HG02870 (cell line): Measurements from ENCODE around the gene ADAM10.
"Not testable (repeated sequence)": the region's sequence is repeated elsewhere in the genome, so short reads cannot be mapped to it uniquely, and the experiment has no call there.

Experiments
- ATAC-seq: cut with Tn5 transposase; IDR thresholded peaks from one replicate; pipeline ENCODE4 v1.9.1; 2021; ENCODE audit warnings: mild to moderate bottlenecking, moderate library complexity; ENCODE audit not compliant: unreplicated experiment

Gene ADAM10, protein sequence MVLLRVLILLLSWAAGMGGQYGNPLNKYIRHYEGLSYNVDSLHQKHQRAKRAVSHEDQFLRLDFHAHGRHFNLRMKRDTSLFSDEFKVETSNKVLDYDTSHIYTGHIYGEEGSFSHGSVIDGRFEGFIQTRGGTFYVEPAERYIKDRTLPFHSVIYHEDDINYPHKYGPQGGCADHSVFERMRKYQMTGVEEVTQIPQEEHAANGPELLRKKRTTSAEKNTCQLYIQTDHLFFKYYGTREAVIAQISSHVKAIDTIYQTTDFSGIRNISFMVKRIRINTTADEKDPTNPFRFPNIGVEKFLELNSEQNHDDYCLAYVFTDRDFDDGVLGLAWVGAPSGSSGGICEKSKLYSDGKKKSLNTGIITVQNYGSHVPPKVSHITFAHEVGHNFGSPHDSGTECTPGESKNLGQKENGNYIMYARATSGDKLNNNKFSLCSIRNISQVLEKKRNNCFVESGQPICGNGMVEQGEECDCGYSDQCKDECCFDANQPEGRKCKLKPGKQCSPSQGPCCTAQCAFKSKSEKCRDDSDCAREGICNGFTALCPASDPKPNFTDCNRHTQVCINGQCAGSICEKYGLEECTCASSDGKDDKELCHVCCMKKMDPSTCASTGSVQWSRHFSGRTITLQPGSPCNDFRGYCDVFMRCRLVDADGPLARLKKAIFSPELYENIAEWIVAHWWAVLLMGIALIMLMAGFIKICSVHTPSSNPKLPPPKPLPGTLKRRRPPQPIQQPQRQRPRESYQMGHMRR

GRCh38 chr15:58749532-58750337, at the start of gene ADAM10:
Gene ADAM10 (minus strand): TSS chr15:58749707. CDS start chr15:58749534, 173 bp downstream.
- ATAC-seq = peak; percentile 87

DNA sequence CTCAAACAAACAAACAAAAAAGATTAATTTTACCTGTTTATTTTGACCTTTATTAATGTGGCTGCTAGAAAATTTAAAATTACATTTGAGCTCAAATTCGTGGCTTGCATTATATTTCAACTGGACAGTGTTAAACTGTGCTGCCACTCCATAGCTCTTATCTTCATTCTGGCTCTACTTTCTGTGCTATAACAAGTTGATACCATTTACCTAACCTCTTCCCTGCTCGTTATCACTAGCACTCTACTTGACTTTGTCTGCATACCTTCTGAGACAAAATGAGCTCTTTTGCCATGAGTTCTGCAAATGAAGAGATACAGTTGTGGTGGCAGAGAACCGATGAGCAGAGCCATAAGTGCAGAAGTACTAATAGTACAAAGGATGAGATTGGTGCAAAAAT, 48.0 kb upstream of the ADAM10 start:
- ATAC-seq = no peak

DNA sequence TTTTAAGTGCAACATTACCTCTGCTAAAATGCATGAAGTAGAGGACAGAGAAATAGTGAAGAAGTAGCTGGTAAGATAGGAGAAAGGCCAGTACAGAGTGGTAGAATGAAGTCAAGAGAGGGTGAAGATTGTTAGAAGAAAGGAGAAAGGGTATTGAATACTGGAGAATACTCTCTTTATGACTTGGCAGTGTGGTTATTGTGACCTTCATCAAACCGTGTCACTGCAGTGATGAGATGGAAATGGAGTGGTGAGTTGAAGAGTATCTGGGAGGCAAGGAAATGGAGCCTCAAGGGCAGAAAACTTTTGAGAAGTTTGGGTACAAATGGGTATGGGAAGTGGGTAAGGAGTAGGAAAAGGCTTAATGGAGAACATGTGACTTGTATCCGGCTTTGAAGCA, 46.3 kb upstream of the ADAM10 start:
- no peak for ATAC-seq

DNA sequence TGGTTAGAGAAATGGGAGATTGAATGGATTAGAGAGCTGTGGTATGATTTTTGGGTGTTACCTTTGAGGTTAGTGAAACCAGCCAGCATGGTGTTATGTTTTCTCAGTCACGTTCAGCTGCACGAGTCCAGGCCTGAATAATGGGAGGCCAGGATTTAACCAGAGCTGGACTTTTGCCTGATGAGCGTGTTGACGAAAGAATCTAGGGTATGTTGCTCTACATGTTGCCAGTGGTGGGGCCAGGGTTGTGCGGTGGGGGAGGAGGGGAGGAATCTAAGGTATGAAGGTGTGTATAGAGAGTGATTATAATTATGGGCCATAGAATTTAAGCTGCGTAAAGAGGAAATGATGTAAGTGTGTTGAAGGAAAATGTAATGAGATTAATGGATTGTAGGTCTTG, 44.4 kb upstream of the ADAM10 start:
- no peak for ATAC-seq

DNA sequence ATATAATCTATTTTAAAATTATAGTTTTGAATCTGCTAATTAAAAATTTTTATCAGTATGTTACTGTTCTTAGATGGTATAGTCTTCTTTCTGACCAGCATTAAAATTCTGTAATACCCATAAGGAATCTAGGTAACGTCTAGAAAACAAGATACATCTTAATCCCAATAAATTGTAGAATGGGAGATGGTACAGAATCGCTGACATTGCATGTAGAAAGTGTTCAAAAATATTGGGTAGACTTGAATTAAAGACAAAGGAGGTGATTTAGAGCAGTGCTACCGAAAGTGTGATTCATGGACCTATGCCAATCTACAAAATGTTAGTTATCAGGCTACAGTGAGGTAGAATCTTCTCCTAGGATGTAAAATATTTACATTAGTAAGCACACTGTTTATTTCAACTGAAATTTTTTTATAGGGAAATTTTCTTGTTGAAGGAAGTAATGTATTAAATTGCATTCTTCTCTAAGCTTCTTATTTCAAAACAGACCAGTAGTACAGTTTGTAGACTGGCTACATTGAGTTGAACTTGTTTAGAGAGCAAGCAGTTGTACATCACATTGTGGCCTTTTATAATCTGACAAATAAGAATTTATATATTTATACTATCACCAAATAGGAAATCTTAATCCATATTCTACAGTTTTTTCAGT, 38.7 kb upstream of the ADAM10 start:
- ATAC-seq = no peak

DNA sequence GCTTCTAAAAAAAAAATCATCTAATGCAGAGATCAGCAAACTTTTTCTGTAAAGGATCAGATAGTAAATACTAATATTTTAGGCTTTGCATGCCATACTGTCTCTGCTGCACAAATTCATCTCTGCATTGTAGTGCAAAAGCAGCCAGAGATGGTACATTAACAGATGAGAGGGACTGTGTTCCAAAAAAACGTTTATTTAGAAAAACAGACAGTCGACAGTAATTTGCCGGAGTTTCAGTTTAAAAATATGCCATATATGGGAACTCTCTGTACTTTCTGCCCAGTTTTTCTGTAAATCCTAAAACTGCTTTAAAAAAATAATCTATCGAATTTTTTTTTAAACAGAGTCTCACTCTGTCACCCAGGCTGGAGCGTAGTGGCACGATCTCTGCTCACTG, 35.8 kb upstream of the ADAM10 start:
- ATAC-seq = no peak

DNA sequence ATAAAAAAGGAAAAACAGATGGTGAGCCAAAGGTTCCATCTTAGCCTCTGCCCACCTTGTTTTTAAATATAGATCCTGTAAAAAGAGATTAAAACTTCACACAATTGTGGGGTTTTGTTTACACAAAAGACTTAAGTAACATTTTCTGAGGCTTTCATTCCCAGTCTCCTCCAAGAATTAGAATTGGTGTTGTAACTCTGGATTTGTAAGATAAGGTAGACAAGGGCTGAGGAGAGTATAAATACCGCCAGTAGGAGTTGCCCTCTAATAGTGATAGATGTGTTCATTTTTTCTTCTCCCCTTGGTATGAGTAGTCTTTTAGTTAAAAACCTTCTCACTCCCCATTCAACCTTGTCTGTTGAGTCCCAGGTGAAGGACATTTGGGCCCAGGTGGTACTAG, 30.0 kb upstream of the ADAM10 start:
- no peak for ATAC-seq

DNA sequence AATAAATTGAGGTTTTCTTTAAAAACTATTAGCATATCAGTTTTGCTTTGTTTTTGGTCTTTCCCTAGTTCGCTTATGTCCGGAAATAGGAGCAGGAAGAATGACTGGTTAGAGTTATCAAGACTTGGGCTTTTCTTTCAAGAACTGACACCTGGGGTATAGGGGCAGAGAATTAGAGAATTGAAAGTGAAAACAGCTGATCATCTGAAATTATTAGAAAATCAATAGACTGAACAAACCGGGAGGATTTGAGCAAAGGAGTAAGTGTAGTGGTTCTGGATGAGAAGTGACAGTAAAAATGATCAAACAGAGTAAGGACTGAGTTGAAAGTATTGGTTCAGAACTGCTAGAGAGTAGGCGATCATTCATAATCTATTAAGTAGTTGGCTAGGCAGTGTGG, 27.6 kb upstream of the ADAM10 start:
- ATAC-seq = no peak

DNA sequence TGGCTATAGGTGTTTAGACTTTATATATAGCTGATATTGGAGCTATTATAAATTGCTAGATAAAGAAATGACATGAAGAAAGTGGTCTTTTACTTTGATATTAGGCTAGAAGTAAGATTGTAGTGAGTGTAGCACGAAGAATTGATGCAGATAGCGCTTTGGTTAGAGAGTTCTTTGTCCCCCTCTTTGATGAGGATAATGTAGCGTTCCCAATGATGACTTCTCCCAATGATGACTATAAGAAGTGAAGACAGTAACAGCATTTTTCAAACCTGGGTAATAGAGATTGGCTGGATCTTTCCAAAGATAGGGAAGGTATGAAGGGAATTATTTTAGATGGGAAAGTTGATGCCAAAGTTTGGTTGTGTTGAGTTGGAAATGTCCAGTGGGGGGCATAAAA, 25.9 kb upstream of the ADAM10 start:
- ATAC-seq = no peak

DNA sequence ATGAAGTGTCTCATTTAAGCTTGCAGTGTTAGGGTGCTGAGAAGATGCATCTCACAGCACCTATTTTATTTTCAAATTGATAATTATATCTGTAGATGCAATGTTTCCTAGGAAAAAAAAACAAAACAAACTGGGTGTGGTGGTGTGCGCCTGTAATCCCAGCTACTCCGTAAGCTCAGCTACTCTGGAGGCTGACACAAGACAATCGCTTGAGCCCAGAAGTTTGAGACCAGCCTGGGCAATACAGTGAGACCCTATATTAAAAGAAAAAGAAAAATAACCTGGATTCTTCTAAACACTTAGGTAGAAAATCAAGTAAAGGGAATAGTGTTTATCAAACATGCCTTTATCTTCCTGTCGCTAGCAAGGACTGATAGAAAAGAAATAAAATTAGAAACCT, 23.5 kb upstream of the ADAM10 start:
- no peak for ATAC-seq

DNA sequence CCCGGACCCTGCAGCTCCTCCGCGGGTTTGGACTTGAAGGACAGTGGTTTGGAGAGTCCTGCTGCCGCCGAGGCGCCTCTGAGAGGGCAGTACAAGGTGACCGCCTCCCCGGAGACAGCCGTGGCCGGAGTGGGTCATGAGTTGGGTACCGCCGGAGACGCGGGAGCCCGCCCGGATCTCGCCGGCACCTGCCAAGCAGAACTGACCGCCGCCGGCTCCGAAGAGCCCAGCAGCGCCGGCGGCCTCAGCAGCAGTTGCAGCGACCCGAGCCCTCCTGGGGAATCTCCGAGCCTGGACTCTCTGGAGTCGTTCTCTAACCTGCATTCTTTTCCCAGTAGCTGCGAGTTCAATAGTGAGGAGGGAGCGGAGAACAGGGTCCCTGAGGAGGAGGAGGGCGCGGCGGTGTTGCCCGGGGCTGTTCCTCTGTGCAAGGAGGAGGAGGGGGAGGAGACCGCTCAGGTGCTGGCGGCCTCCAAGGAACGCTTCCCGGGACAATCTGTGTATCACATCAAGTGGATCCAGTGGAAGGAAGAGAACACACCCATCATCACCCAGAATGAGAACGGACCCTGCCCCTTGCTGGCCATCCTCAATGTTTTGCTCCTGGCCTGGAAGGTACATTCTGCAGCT, 22.2 kb upstream of the ADAM10 start:
- peak; percentile 6 for ATAC-seq

- ATAC-seq = peak; percentile 85
These were observed 21.5 kb upstream of the ADAM10 start, which contains the start of gene MINDY2 for GRCh38 chr15:58770857-58771620. Gene MINDY2 (plus strand): TSS chr15:58771302. CDS start chr15:58771396, 94 bp downstream.

GRCh38 chr15:58770519-58770856, 21.0 kb upstream of the ADAM10 start:
- no peak for ATAC-seq

DNA sequence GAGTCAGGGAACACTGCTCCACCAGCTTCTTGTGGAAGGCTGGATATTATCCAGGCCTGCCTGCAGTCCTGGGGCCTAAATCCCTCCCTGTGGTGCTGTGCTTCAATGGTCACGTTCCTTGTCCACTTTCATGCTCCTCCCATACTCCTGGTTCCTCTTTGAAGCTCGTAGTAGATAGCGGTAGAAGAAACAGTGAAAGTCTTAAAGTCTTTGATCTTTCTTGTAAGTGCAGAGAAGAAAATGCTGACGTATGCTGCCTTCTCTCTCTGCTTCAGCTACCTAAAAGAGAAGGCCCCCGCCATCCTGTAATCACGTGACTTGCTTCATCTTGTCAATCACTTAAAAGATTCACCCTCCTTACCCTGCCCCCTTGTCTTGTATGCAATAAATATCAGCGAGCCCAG, 19.1 kb upstream of the ADAM10 start:
- ATAC-seq = not testable (repeated sequence)

GRCh38 chr15:58766290-58766689, 16.8 kb upstream of the ADAM10 start:
- ATAC-seq = no peak

- no peak for ATAC-seq
These were observed 15.0 kb upstream of the ADAM10 start for GRCh38 chr15:58764468-58764867.

GRCh38 chr15:58762731-58763130, 13.2 kb upstream of the ADAM10 start:
- no peak for ATAC-seq

- ATAC-seq = no peak
These were observed 12.8 kb upstream of the ADAM10 start for GRCh38 chr15:58762285-58762684.

GRCh38 chr15:58761010-58761388, 11.5 kb upstream of the ADAM10 start:
- no peak for ATAC-seq
